HG03097 (cell line): ENCODE measurements around the gene VCAN.
A peak's percentile ranks its signal among the peaks of the same experiment; 100 is the strongest.
"Not testable (repeated sequence)": the region's sequence is repeated elsewhere in the genome, so short reads cannot be mapped to it uniquely, and the experiment has no call there.

Source experiments
- ATAC-seq: cut with Tn5 transposase; IDR thresholded peaks from one replicate; pipeline ENCODE4 v1.9.1; 2021; ENCODE audit not compliant: unreplicated experiment, low FRiP score

VCAN gene

DNA sequence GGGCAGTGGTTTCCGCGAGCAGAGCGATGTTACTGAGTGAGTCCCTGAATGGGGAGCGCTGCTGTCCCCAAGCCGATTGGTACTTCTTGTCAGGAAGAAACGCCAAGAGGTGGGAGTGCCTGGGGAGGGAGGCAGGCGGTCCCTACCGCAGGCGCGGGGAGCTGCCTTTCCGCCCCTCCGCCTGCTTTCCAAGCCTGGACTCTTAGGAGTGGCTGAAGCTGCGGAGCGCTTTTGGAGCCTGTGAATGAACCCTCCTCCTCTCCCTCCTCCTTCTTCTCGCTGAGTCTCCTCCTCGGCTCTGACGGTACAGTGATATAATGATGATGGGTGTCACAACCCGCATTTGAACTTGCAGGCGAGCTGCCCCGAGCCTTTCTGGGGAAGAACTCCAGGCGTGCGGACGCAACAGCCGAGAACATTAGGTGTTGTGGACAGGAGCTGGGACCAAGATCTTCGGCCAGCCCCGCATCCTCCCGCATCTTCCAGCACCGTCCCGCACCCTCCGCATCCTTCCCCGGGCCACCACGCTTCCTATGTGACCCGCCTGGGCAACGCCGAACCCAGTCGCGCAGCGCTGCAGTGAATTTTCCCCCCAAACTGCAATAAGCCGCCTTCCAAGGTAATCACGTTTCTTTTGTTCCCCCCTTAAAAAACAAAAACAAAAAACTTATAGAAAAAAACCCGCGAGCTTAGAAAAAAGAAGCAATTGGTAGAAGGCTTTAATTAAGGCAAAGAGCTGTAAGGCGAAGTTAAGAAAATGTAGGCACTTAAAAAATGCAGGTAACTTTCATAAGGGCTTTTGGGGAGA is at the start of gene VCAN:
Gene VCAN (plus strand): TSS at position 340 of the 808 bp plus-strand sequence. CDS start 11,775 bp downstream, outside the sequence.
- no peak for ATAC-seq

GRCh38 chr5:83422284-83422683 is 49.3 kb upstream of the VCAN start:
- no peak for ATAC-seq

DNA sequence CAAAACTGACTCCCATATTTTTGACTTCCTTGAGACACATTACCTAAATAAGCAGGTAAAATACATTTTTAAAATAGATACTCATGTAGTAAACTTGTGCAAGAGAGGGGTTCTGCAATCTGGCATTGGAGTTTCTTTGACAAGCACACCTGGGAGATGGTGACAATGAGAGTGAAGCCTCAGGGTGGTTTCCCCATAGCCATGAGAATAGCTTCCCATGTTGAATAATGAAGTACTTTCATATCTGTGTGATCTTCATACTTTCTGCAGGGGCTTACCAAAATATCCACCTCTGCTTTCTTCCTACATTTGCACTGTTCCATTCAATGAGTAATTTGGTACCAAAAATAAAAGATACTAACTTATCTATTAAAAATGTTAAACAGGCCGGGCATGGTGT is 44.7 kb upstream of the VCAN start:
- ATAC-seq, result no peak

DNA sequence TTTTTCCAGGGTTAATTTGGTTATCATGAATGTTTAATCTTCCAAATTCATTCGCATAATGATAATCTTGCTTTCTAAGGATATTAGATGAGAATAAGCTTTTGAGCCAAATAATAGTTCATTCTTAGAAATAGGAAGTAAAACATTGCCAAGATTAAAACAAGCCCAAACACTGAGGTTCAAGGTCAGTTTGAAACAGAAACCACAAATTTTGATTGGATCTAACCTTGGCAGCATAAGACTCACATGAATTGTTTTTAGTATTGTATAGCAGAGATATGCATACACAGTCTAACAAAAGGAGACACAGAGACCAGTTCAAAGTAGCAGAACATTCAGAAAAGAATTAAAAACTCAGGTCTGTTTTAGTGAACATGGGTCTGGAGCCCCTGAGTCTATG is 43.4 kb upstream of the VCAN start:
- ATAC-seq, result no peak

DNA sequence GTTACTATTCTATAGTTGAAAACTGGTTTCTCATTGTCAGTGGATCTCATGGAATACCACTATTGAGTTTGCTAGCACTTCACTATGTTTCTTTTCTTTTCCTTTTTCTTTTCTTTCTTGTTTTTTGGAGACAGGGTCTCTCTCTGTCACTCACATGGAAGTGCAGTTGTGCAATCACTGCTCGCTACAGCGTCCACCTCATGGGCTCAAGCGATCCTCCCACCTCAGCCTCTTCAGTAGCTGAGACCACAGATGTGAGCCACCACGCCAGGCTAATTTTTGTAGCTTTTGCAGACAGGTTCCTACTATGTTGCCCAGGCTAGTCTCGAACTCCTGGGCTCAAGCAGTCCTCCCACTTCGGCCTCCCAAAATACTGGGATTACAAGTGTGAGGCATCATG is 42.7 kb upstream of the VCAN start:
- no peak for ATAC-seq

DNA sequence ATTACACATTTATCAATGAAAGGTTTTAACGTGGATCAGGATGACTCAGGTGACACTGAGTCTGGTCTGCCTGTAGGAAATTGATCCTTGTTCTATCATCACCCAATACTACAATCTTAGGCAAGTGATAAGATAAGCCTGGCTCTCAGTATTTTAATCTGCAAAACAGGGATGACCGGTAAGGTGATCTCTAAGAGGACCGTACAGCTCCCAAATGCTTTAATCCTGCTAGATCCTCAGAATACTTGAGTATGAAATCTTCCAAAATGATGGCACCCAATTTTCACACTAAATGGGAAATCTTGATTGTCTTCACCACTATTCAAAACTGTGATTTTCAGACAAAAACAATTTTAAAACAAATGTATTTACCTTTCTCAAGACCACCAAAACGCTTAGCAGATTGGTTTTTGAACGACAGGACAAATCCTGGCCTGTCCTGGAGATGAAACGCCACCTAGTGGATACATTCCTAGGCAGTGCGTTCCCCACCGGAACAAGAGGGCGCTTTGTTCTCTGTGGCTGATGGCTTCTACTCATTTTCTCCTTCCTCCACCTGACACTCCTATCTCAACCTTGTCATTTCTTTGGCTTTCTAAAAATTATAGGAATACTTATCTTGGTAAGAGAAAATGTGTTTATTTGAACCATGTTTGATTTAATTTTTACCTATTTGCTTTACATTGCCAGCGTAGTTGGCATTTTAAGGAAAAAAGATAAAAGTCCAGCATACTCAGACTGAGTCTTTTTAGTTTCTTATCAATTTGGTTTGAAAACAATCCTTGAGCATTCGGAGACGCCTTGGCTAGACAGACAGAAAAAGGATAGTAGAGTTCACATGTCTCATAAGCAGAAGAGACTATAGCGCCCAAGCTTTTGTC is 41.2 kb upstream of the VCAN start:
- ATAC-seq, result peak; percentile 84

DNA sequence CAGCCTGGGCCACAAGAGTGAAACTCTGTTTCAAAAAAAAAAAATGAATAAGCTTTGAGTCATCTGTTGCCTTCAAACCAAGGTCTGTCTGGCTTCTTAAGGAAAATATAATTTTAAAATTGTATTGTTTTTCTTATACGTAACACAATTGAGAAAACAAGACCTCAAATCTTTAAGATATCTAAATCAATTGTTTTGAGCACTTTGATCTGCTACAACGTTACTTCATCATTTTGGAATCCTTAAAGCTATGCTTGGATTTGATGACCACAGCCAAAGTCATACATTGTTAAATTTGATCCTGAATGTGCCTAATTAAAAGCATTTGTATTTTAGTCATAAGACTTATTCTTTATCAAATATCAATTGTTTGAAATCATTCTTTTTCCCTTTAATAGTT is 37.7 kb upstream of the VCAN start:
- no peak for ATAC-seq

GRCh38 chr5:83434946-83435345 is 36.6 kb upstream of the VCAN start:
- no peak for ATAC-seq

- ATAC-seq, result no peak
Measured at GRCh38 chr5:83436276-83436675, 35.3 kb upstream of the VCAN start.

GRCh38 chr5:83437697-83438096 is 33.8 kb upstream of the VCAN start:
- not testable (repeated sequence) for ATAC-seq

DNA sequence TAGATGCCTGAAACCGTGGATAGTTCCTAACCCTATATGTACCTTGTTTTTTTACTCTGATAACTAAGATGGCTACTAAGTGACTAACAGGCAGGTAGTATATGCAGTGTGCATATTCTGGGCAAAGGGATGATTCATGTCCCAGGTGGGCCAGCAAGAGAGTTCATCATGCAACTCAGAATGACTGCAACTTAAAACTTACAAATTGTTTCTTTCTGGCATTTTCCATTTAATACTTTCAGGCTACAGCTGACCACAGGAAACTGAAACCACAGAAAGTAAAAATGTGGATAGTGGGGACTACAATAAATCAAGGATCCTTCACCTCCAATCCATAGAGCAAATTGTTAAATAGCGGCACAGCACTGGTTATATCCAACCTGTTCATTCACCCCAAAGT is 30.7 kb upstream of the VCAN start:
- ATAC-seq, result no peak

DNA sequence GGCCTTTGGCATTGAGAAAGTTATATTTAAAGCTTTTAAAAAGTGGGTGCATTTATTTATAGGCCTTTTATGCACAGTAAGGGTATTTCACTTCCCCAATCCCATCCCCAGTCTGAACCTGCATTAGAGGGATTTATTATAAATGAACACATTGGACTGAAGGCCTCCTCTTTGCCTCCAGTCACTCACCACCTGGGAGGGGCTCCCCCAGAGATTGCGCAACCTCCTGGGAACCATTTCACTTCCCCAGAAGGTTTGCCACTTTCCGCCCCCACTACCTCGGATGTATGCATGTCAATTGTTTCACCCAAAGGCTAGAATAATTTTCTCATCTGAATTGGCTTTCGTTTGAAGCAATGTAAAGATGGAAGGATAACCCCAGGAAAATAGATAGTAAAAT is 29.8 kb upstream of the VCAN start:
- no peak for ATAC-seq

- ATAC-seq, result no peak
Measured at GRCh38 chr5:83443534-83443933, 28.0 kb upstream of the VCAN start.

GRCh38 chr5:83444445-83444844 is 27.1 kb upstream of the VCAN start:
- no peak for ATAC-seq

DNA sequence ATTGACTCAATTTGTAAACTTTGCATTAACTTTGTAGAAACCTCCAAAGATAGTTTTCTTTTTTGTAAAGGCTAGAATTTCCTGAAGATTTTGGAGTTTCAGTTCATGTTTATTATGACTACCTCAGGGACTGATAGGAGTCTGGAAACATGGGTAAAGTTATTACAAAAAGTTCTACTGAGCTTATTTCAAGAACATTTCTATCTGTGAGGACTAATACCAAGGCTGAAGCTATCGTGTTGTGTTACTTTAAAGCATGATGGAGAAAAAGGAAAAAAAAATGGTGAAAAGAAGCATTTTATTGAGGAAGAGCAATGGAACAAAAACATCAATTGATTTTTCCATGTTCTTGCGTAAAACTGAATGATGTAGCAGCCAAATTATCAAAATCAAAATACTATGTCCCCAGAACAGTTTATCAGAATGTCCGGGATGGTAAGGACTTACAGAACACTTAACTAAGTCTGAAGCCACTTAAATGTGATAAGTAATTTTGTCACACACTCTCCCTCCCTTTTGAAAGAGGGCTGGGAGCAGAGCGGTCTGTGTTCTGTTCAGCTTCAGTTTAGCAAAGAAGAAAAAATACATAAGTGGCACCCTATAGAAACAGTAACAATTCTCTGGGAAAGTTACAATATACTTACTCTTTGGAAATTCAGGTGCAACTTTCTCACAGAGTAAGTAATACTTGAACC is 25.1 kb upstream of the VCAN start:
- no peak for ATAC-seq

- no peak for ATAC-seq
Measured at GRCh38 chr5:83447533-83447932, 24.0 kb upstream of the VCAN start.

DNA sequence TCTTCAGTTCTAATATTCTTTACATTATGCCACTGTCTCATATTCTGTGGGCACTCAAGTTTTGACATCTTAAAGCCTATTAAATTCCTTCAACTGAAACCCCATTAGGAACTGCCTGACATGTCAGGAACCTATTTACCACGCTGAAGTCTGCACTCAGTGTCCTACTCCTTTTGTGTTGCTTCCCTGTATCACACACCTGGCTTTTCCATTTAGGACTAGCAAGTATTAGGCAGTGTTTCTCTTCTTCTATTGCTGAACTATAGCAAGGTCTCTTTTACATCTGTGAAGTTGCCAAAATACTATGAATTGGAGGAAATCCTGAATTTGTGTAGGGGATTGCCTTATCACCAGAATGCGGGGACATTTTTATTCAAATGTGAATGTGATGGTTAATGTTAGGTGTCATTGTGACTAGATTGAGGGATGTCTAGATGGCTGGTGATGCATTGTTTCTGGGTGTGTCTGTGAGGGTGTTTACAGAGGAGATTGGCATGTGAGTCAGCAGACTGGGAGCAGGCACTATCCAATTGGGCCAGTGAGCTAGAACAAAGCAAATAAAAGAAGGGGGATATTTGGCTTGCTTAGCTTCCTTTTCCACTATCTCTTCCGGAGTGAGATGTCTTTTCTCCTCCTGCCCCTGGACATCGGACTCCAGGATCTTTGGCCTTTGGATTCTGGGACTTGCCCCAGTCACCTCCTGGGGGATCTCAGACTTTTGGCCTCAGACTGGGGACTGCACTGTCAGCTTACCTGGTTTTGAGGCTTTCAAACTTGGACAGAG is 21.2 kb upstream of the VCAN start:
- no peak for ATAC-seq

- ATAC-seq, result no peak
Measured at GRCh38 chr5:83450967-83451248, 20.6 kb upstream of the VCAN start.

DNA sequence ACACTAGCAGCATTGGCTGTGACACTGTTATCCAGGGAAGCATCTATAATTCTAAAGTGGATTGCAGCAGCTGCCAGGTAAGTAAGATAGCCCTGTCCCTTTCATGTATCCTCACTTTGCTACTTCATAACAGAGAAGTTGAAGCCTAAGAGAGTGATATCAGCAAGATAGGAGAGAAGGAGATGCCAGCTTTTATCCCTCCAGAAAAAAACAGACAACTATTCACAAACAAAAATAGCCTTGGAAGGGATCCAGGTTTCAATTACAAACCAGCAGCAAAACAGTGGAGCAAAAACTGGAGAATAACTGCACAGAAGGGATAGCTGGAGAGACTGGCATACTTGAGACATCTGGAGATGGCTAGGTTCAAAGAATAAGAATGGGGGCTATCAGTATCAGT is 19.6 kb upstream of the VCAN start:
- no peak for ATAC-seq

GRCh38 chr5:83453937-83454336 is 17.6 kb upstream of the VCAN start:
- ATAC-seq, result no peak

DNA sequence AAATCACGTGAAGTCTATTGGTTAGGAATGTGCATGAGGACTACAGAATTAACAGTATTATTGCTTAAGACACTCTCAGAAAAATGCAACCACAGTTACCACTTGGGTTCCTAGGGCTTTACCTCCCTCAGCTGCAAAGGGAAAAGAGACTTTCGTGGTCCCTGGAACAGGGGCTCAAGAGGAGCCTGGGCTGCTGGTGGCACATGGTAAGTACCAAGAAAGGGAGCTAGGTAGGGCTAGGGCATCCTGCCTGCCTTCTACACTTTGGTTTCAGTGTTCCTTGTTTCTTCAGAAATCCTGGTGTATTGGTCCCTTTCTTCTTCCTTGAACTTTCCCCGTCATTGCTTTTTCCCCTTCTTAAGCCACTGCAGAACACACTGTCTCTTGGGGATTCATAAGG is 7.3 kb upstream of the VCAN start:
- no peak for ATAC-seq
